HG03060 (cell line): ENCODE data around the gene DKC1.
"Not testable (repeated sequence)": the region's sequence is repeated elsewhere in the genome, so short reads cannot be mapped to it uniquely, and the experiment has no call there.

Experiments used
- ATAC-seq: cut with Tn5 transposase; IDR thresholded peaks from one replicate; pipeline ENCODE4 v1.9.1; 2021; ENCODE audit warnings: low read depth, moderate number of reproducible peaks; ENCODE audit not compliant: unreplicated experiment

DKC1 gene

GRCh38 chrX:154817048-154817618, 54.5 kb downstream of the DKC1 start:
- ATAC-seq = not testable (repeated sequence)

GRCh38 chrX:154818916-154819770, 56.5 kb downstream of the DKC1 start:
- ATAC-seq = no peak

- ATAC-seq = no peak
These were observed 57.2 kb downstream of the DKC1 start for GRCh38 chrX:154819771-154820341.

- no peak for ATAC-seq
These were observed 58.9 kb downstream of the DKC1 start for GRCh38 chrX:154821523-154821922.

GRCh38 chrX:154822029-154822428, 59.4 kb downstream of the DKC1 start:
- no peak for ATAC-seq

GRCh38 chrX:154824638-154825037, 62.0 kb downstream of the DKC1 start:
- ATAC-seq = no peak

- not testable (repeated sequence) for ATAC-seq
These were observed 62.9 kb downstream of the DKC1 start for GRCh38 chrX:154825586-154825985.
